IMR-90 (cell line): Measurements from ENCODE around the gene CELF6. TPM values are rescaled to one million over a fixed set of nuclear protein-coding genes. Genes with fewer than 3 reads are reported as not detected.

Experiments
- ATAC-seq: fragments of 200-7000 bp; cut with Tn5 transposase; 2 replicates; pipeline ENCODE4 v1.9.1; 2020; ENCODE audit warnings: low read depth, mild to moderate bottlenecking, moderate library complexity
- BruUV-seq: library from RNA; stranded (reverse); fragments of 400-500 nt; replicated peaks from 2 replicates; lab custom pipeline; 2021; lab: Mats Ljungman, UMichigan
- CTCF ChIA-PET: fragments of 300-600 bp; formaldehyde crosslinking; extraction: SDS; loops from one replicate; lab custom pipeline; 2021; ENCODE audit warnings: antibody characterized with exemption; lab: Yijun Ruan, JAX
- POLR2A ChIA-PET: fragments of 300-600 bp; sonication (Branson Sonifier 250); formaldehyde crosslinking; loops from one replicate; lab custom pipeline; 2022; ENCODE audit warnings: antibody characterized with exemption; ENCODE audit not compliant: unreplicated experiment; lab: Charles Lee
- DNase-seq: peaks from one replicate; pipeline ENCODE4 v3.0.0; 2013
- H2AFZ ChIP-seq: replicated peaks from 2 replicates; pipeline ENCODE3; 2013; ENCODE audit warnings: low read length, mild to moderate bottlenecking; ENCODE audit not compliant: poor library complexity
- H2AK5ac ChIP-seq: 2 replicates; pipeline ENCODE4 v1.6.1; 2013; ENCODE audit warnings: low read depth, low read length, inconsistent platforms
- H2AK9ac ChIP-seq: replicated peaks from 2 replicates; pipeline ENCODE3; 2013; ENCODE audit warnings: mild to moderate bottlenecking, low read depth, low read length, moderate library complexity; ENCODE audit not compliant: poor library complexity
- H2BK120ac ChIP-seq: 2 replicates; pipeline ENCODE4 v1.6.1; 2013; ENCODE audit warnings: low read depth, low read length, inconsistent platforms
- H2BK15ac ChIP-seq: 3 replicates; pipeline ENCODE4 v1.6.1; 2013; ENCODE audit warnings: low read depth, low read length, inconsistent platforms
- H2BK20ac ChIP-seq: 2 replicates; pipeline ENCODE4 v1.6.1; 2013; ENCODE audit warnings: low read depth, mild to moderate bottlenecking, inconsistent platforms, low read length, moderate library complexity
- H2BK5ac ChIP-seq: 2 replicates; pipeline ENCODE4 v1.6.1; 2013; ENCODE audit warnings: mild to moderate bottlenecking, low read depth, low read length, inconsistent platforms; ENCODE audit not compliant: poor library complexity, severe bottlenecking
- H3K14ac ChIP-seq: replicated peaks from 2 replicates; pipeline ENCODE4 v1.6.1; 2013; ENCODE audit warnings: low read depth, low read length, inconsistent platforms
- H3K18ac ChIP-seq: 2 replicates; pipeline ENCODE4 v1.6.1; 2013; ENCODE audit warnings: low read depth, low read length, control low read depth
- H3K23ac ChIP-seq: 2 replicates; pipeline ENCODE4 v1.6.1; 2013; ENCODE audit warnings: low read depth, low read length, inconsistent platforms
- H3K27ac ChIP-seq: 2 replicates; pipeline ENCODE4 v1.5.1; 2013; ENCODE audit warnings: mild to moderate bottlenecking, control low read depth, low read length; ENCODE audit not compliant: insufficient read depth
- H3K27me3 ChIP-seq: 2 replicates; pipeline ENCODE4 v1.6.1; 2013; ENCODE audit warnings: low read length; ENCODE audit not compliant: control insufficient read depth, insufficient read depth
- H3K36me3 ChIP-seq: 2 replicates; pipeline ENCODE4 v1.6.1; 2013; ENCODE audit warnings: low read length, mixed read lengths; ENCODE audit not compliant: control insufficient read depth, insufficient read depth
- H3K4ac ChIP-seq: 2 replicates; pipeline ENCODE4 v1.6.1; 2013; ENCODE audit warnings: low read depth, low read length, inconsistent platforms
- H3K4me1 ChIP-seq: 2 replicates; pipeline ENCODE4 v1.6.1; 2013; ENCODE audit warnings: low read length, mixed read lengths; ENCODE audit not compliant: control insufficient read depth, insufficient read depth
- H3K4me2 ChIP-seq: 2 replicates; pipeline ENCODE4 v1.6.1; 2013; ENCODE audit warnings: low read depth, mild to moderate bottlenecking, control low read depth, low read length, moderate library complexity
- H3K4me3 ChIP-seq: 2 replicates; pipeline ENCODE4 v1.5.1; 2013; ENCODE audit warnings: low read depth, mild to moderate bottlenecking, control low read depth, low read length, moderate library complexity; ENCODE audit not compliant: insufficient read depth
- H3K56ac ChIP-seq: 2 replicates; pipeline ENCODE4 v1.6.1; 2013; ENCODE audit warnings: low read length, inconsistent platforms; ENCODE audit not compliant: insufficient read depth; ENCODE audit errors: extremely low read depth
- H3K79me1 ChIP-seq, 2 experiments: 2 replicates each; pipeline ENCODE4 v1.6.1; 2013; ENCODE audit warnings: low read length in 2 of 2, inconsistent platforms in 1 of 2, low read depth in 1 of 2
- H3K9ac ChIP-seq: 2 replicates; pipeline ENCODE4 v1.6.1; 2013; ENCODE audit warnings: low read depth, low read length, control low read depth
- H3K9me1 ChIP-seq: 2 replicates; pipeline ENCODE4 v1.6.1; 2013; ENCODE audit warnings: low read length, inconsistent platforms; ENCODE audit not compliant: insufficient read depth
- H3K9me3 ChIP-seq: 2 replicates; pipeline ENCODE4 v1.6.1; 2013; ENCODE audit warnings: low read length; ENCODE audit not compliant: control insufficient read depth, insufficient read depth
- H4K20me1 ChIP-seq: 2 replicates; pipeline ENCODE4 v1.6.1; 2013; ENCODE audit warnings: low read length, inconsistent platforms; ENCODE audit not compliant: insufficient read depth
- H4K5ac ChIP-seq: 2 replicates; pipeline ENCODE4 v1.6.1; 2013; ENCODE audit warnings: mild to moderate bottlenecking, low read depth, low read length, control low read depth
- H4K8ac ChIP-seq, 2 experiments: 2 replicates each; pipeline ENCODE4 v1.6.1; 2013; ENCODE audit warnings: low read depth in 2 of 2, low read length in 2 of 2, control low read depth in 1 of 2, inconsistent platforms in 1 of 2
- H4K91ac ChIP-seq: 2 replicates; pipeline ENCODE4 v1.6.1; 2013; ENCODE audit warnings: low read depth, low read length, inconsistent platforms; ENCODE audit not compliant: insufficient read depth
- BHLHE40 ChIP-seq: fragments of 150-350 bp; IDR thresholded peaks from 2 replicates; pipeline ENCODE4 v1.6.1; 2016; ENCODE audit warnings: mild to moderate bottlenecking, low read depth, low read length
- CEBPB ChIP-seq: IDR thresholded peaks from 2 replicates; pipeline ENCODE4 v1.6.1; 2012; ENCODE audit warnings: low read depth, low read length, improper control_type of control experiment
- CHD1 ChIP-seq: IDR thresholded peaks from 2 replicates; pipeline ENCODE4 v1.6.1; 2012; ENCODE audit warnings: low read depth, low read length, improper control_type of control experiment
- FOS ChIP-seq: fragments of 150-350 bp; IDR thresholded peaks from 2 replicates; pipeline ENCODE4 v1.6.1; 2016; ENCODE audit warnings: low read depth, low read length
- MAFK ChIP-seq: IDR thresholded peaks from 2 replicates; pipeline ENCODE4 v1.6.1; 2012; ENCODE audit warnings: low read depth, low read length, improper control_type of control experiment
- MAZ ChIP-seq: IDR thresholded peaks from 2 replicates; pipeline ENCODE4 v1.6.1; 2012; ENCODE audit warnings: low read depth, mild to moderate bottlenecking, low read length, improper control_type of control experiment, moderate library complexity, borderline replicate concordance
- MXI1 ChIP-seq: IDR thresholded peaks from 2 replicates; pipeline ENCODE4 v1.6.1; 2012; ENCODE audit warnings: low read depth, mild to moderate bottlenecking, low read length, moderate library complexity, borderline replicate concordance
- NFE2L2 ChIP-seq: fragments of 150-350 bp; IDR thresholded peaks from 2 replicates; pipeline ENCODE4 v1.6.1; 2016; ENCODE audit warnings: low read depth, mild to moderate bottlenecking, low read length
- POLR2A ChIP-seq: IDR thresholded peaks from 2 replicates; pipeline ENCODE4 v1.6.1; 2012; ENCODE audit warnings: mild to moderate bottlenecking, low read depth, low read length
- RAD21 ChIP-seq: IDR thresholded peaks from 2 replicates; pipeline ENCODE4 v1.6.1; 2012; ENCODE audit warnings: low read length, improper control_type of control experiment
- RCOR1 ChIP-seq: IDR thresholded peaks from 2 replicates; pipeline ENCODE4 v1.6.1; 2012; ENCODE audit warnings: mild to moderate bottlenecking, low read length, improper control_type of control experiment; ENCODE audit not compliant: insufficient replicate concordance
- SMC3 ChIP-seq: fragments of 150-350 bp; IDR thresholded peaks from 2 replicates; pipeline ENCODE4 v1.6.1; 2016; ENCODE audit warnings: low read depth, mild to moderate bottlenecking, antibody characterized with exemption, low read length, moderate library complexity
- WGBS, 2 experiments: methylation state at CpG; one replicate each; pipeline versions ENCODE4 v1.1.5 to v1.1.7; 2013; ENCODE audit warnings: missing lambda C conversion rate in 2 of 2; ENCODE audit not compliant: insufficient read length in 1 of 2; ENCODE audit errors: extremely low coverage in 2 of 2; 5-methylcytosine and 5-hydroxymethylcytosine counted together
- dilution Hi-C: fragments of 300-500 bp; cut with HindIII; formaldehyde crosslinking; loops from one replicate; pipeline ENCODE4 v1.14.3; 2018; ENCODE audit warnings: low sequenced_read_pairs; ENCODE audit not compliant: unreplicated experiment
- in situ Hi-C: fragments of 300-500 bp; cut with MboI; formaldehyde crosslinking; loops from 3 replicates; pipeline ENCODE4 v1.14.3; 2019; ENCODE audit warnings: low sequenced_read_pairs, inconsistent platforms, mixed read lengths
- intact Hi-C: fragments of 100-400 bp; cut with micrococcal nuclease; formaldehyde crosslinking; loops from 2 replicates; pipeline ENCODE4 v1.10.0; 2022
- polyA plus RNA-seq, 3 experiments: library from polyadenylated mRNA; depleted of rRNA; stranded (reverse); fragments of >200 nt; gene quantifications; 2 replicates each; pipeline ENCODE4 v1.2.3, GENCODE V29; 2012; ENCODE audit warnings: low replicate concordance in 1 of 3
- total RNA-seq: library from RNA; depleted of rRNA; stranded (reverse); fragments of >200 nt; gene quantifications from 2 replicates; pipeline ENCODE4 v1.2.3, GENCODE V29; 2012
- TF ChIP-seq, protein P1 (sequence below): conservative IDR thresholded peaks from 2 replicates; pipeline ENCODE4 v1.5.1; 2012; ENCODE audit warnings: mild to moderate bottlenecking, low read depth, low read length, improper control_type of control experiment

CELF6 gene
- total and polyA plus RNA-seq, 2 of the 4 experiments (the other 2 are of a cell fraction), result 0.07 TPM; not detected in 1

DNA sequence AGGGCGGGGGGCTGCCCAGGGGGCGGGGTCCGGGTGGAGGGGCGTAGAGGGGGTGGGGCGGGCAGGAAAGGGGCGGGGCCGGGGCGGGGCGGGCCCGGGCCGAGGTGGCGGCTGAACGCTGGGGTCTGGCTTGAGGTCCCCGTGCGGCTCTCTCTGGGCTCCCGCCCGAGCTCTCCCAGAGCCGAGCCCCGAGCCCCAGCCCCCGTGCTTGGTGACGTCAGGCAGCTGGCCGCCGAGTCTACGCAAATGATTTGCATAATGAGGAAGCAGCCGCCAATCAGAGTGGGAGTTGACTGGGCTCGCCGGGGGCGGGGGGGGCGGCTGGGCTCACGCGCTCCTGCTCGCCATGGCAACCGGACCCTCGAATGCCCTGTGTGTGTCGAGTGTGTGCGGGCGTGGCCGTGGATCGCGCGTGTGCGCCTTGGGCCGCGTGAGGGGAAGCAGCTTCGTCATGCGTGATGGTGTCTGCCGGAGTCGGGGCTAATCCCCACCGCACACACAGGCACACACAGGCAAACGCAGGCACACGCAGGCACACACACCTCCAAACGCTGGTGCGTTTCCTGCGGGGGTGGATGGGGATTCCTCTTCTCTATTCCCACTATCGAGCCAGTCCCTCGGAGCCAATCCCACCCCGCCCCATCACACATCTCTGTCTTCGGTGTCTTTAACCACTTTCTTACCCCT, at the start of gene CELF6 (continued):
- TF ChIP-seq, protein P1, sequence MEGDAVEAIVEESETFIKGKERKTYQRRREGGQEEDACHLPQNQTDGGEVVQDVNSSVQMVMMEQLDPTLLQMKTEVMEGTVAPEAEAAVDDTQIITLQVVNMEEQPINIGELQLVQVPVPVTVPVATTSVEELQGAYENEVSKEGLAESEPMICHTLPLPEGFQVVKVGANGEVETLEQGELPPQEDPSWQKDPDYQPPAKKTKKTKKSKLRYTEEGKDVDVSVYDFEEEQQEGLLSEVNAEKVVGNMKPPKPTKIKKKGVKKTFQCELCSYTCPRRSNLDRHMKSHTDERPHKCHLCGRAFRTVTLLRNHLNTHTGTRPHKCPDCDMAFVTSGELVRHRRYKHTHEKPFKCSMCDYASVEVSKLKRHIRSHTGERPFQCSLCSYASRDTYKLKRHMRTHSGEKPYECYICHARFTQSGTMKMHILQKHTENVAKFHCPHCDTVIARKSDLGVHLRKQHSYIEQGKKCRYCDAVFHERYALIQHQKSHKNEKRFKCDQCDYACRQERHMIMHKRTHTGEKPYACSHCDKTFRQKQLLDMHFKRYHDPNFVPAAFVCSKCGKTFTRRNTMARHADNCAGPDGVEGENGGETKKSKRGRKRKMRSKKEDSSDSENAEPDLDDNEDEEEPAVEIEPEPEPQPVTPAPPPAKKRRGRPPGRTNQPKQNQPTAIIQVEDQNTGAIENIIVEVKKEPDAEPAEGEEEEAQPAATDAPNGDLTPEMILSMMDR, result no peak
- TF ChIP-seq RAD21 (no peak), RCOR1 (no peak), FOS (no peak)

DNA sequence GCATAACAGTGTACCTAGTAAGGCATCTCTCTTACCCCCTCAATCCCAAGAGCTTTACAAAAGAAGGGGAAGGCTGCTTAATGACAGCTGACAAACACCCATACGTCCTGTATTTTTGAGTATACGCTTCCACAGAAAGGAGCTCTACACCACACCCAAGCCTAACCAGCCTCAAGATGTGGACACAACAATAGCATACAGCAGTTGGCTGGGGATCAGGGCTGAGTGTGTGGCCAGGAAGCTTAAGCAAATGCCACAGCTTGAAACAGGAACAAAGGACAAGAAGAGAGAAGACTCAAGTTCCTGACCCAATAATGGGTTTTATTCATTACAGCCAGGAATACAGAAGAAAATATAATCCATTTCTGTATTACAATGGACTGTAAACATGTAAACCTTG, 48.9 kb upstream of the CELF6 start:
- no peaks in the 10 kb centered on the region for H3K27me3 ChIP-seq
- no peak overlapping the region for H4K8ac ChIP-seq
- H2BK120ac ChIP-seq, result no peak overlapping the region
- no peak overlapping the region for H3K18ac ChIP-seq
- H3K27ac ChIP-seq, result no peak overlapping the region
- DNase-seq (no peak), ATAC-seq (no peak)
- H3K79me1 ChIP-seq, result peaks cover 23 to 58% of the 10 kb centered on the region in 2 experiments
- H2BK5ac ChIP-seq, result no peak overlapping the region
- H3K9me3 ChIP-seq, result no peaks in the 10 kb centered on the region
- BruUV-seq, result no TSS peak
- no peak overlapping the region for H3K56ac ChIP-seq
- H2BK15ac ChIP-seq, result no peak overlapping the region
- H3K9me1 ChIP-seq, result peaks cover 6% of the 10 kb centered on the region; the same call in 1 of the 2 replicates
- no peak overlapping the region for H2AK5ac ChIP-seq
- H3K4me1 ChIP-seq, result no peaks in the 10 kb centered on the region
- no peak overlapping the region for H3K4me3 ChIP-seq
- CTCF ChIA-PET, result interaction anchor here (1.2 kb wide), 1 partner anchor 17 kb away, joined by 3 read pairs; no protein-coding TSS in a partner anchor
- intact Hi-C loops, result no loop called here
- H2AK9ac ChIP-seq, result no peak overlapping the region
- no peak overlapping the region for H3K14ac ChIP-seq
- H4K5ac ChIP-seq, result no peak overlapping the region
- H2AFZ ChIP-seq, result no peak overlapping the region
- in situ Hi-C loops, result no loop called here
- POLR2A ChIA-PET, result no interaction called here
- H4K20me1 ChIP-seq, result peaks cover 15% of the 10 kb centered on the region; the same call in 1 of the 2 replicates
- H3K4ac ChIP-seq, result no peak overlapping the region
- H3K9ac ChIP-seq, result no peak overlapping the region
- no peak overlapping the region for H4K91ac ChIP-seq
- no peak overlapping the region for H2BK20ac ChIP-seq
- dilution Hi-C loops, result no loop called here
- no peak overlapping the region for H3K4me2 ChIP-seq
- WGBS, 2 experiments, result no CpG with 5 or more reads among the region's 2 CpGs
- peaks cover 3% of the 10 kb centered on the region; the same call in 1 of the 2 replicates for H3K36me3 ChIP-seq
- H3K23ac ChIP-seq, result no peak overlapping the region
- TF ChIP-seq, protein P1, result no peak
- no peak for TF ChIP-seq RAD21
- no peak for TF ChIP-seq MAFK
- TF ChIP-seq CHD1, result no peak
- TF ChIP-seq FOS, result no peak
- no peak for TF ChIP-seq MXI1
- no peak for TF ChIP-seq CEBPB
- no peak for TF ChIP-seq POLR2A
- no peak for TF ChIP-seq RCOR1
- TF ChIP-seq MAZ, result no peak
- no peak for TF ChIP-seq SMC3
- no peak for TF ChIP-seq BHLHE40
- TF ChIP-seq NFE2L2, result no peak
